GM06990 (cell line): Measurements from ENCODE around the gene ERBB4.

ENCODE experiments used
- DNase-seq: peaks from one replicate; pipeline ENCODE4 v3.0.0-alpha.2; 2011; ENCODE audit not compliant: insufficient read length; ENCODE audit errors: extremely low read depth
- H3K27me3 ChIP-seq: replicated peaks from 2 replicates; pipeline ENCODE4 v1.6.0; 2011; ENCODE audit warnings: low read length; ENCODE audit not compliant: control insufficient read depth, insufficient read depth
- H3K36me3 ChIP-seq: 2 replicates; pipeline ENCODE4 v1.5.1; 2011; ENCODE audit warnings: low read length; ENCODE audit not compliant: control insufficient read depth, insufficient read depth
- H3K4me3 ChIP-seq: replicated peaks from 2 replicates; pipeline ENCODE4 v1.5.1; 2011; ENCODE audit warnings: low read depth, mild to moderate bottlenecking, control low read depth, low read length
- TF ChIP-seq, protein P1 (sequence below): IDR thresholded peaks from 2 replicates; pipeline ENCODE4 v1.5.1; 2011; ENCODE audit warnings: low read length, control low read depth, mild to moderate bottlenecking, inconsistent platforms; ENCODE audit not compliant: insufficient read depth, poor library complexity, severe bottlenecking

Gene ERBB4

DNA sequence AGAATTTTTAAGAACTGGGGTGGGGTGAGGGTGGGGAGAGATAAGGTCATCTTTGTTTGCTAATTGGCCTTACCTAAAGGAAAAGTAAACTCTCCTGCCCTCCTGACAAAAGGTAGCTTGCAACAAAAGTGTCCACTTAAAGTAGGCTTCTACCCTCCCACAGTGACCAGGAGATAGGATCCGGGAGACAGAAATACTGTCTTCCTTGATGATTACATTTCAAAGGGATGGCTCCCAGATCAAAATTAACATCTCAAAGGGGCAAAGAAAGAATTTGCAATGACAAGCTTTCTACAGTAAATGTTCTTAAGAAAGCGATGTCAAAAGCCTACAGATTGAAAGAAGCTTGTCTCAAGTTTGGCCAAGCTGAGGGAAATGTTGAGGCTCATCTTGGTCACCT is 1206.9 kb downstream of the ERBB4 start:
- DNase-seq, result no peak
- H3K4me3 ChIP-seq, result no peak overlapping the region
- H3K27me3 ChIP-seq, result no peaks in the 10 kb centered on the region
- TF ChIP-seq, protein P1, sequence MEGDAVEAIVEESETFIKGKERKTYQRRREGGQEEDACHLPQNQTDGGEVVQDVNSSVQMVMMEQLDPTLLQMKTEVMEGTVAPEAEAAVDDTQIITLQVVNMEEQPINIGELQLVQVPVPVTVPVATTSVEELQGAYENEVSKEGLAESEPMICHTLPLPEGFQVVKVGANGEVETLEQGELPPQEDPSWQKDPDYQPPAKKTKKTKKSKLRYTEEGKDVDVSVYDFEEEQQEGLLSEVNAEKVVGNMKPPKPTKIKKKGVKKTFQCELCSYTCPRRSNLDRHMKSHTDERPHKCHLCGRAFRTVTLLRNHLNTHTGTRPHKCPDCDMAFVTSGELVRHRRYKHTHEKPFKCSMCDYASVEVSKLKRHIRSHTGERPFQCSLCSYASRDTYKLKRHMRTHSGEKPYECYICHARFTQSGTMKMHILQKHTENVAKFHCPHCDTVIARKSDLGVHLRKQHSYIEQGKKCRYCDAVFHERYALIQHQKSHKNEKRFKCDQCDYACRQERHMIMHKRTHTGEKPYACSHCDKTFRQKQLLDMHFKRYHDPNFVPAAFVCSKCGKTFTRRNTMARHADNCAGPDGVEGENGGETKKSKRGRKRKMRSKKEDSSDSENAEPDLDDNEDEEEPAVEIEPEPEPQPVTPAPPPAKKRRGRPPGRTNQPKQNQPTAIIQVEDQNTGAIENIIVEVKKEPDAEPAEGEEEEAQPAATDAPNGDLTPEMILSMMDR, result no peak
- no peaks in the 10 kb centered on the region for H3K36me3 ChIP-seq

DNA sequence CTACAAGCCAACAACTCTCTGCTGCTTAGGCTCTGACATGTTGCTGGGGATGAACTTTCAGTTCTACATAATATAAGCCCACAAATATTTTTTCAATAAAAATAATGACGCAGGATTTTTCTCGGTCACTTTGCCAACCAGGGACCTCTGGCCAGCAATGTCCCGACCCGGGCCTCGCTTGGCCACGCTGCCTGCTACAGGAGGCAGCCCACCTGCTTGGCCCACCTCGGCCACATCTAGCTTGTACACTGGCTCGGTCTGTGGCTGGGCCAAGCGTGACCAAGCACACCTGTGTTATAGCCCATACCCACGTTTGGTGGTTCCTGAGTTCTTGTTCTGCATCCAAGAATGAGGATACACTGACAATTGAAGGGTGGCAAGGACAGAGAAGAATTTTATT is 1208.7 kb downstream of the ERBB4 start:
- TF ChIP-seq, protein P1, result no peak
- DNase-seq, result no peak
- Histone ChIP-seq H3K36me3 (no peaks in the 10 kb centered on the region), H3K27me3 (no peaks in the 10 kb centered on the region), H3K4me3 (no peak overlapping the region)

DNA sequence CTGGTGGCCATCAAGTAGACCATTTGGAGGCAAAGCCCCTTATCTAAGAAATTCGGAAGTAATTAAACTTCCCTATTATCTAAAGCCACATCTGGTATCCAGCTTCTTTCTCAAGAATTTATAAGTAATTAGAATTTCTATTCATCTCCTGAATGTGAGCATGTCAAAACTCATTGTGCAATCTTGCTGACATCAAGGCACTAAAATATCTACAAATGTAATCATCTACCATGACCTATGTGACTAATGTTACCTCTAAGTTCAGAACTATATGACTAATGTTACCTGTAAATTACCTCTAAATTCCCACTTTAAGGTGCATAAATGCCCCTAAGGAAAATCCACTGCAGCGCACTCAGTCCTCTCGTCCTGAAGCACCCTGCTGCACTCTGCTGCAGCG is 1209.2 kb downstream of the ERBB4 start:
- TF ChIP-seq, protein P1, result no peak

DNA sequence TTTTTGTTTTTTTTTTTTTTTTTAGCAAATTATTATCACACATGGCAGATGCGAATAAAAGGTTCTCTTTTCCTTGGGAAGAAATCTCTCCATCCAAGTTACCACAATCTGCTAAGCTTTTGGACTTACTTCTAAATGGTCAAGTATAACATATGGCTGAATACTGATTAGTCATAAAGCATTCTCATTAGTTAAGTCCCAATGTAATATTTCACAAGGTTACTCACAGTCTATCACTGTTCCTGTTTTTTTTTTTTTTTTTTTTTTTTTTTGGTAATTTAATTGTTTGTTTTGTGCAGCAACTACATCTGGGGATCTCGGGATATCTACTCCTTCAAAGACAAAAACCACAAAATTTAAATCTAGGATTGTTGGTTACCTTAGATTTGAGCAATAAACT is 1210.5 kb downstream of the ERBB4 start:
- no peak overlapping the region for H3K4me3 ChIP-seq
- H3K36me3 ChIP-seq, result no peaks in the 10 kb centered on the region
- no peaks in the 10 kb centered on the region for H3K27me3 ChIP-seq
- DNase-seq, result no peak
- TF ChIP-seq, protein P1, result no peak

More for the DNA sequence above, 1209.2 kb downstream of the ERBB4 start:
- Histone ChIP-seq H3K27me3 (no peaks in the 10 kb centered on the region), H3K4me3 (no peak overlapping the region), H3K36me3 (no peaks in the 10 kb centered on the region)
- no peak for DNase-seq
